GM21737 (cell line): ENCODE results near the gene MICALL1.
"Not testable (repeated sequence)": the region's sequence is repeated elsewhere in the genome, so short reads cannot be mapped to it uniquely, and the experiment has no call there.

Experiments used
- ATAC-seq: cut with Tn5 transposase; IDR thresholded peaks from one replicate; pipeline ENCODE4 v1.9.1; 2021; ENCODE audit warnings: mild to moderate bottlenecking, moderate library complexity; ENCODE audit not compliant: unreplicated experiment

MICALL1 gene

DNA sequence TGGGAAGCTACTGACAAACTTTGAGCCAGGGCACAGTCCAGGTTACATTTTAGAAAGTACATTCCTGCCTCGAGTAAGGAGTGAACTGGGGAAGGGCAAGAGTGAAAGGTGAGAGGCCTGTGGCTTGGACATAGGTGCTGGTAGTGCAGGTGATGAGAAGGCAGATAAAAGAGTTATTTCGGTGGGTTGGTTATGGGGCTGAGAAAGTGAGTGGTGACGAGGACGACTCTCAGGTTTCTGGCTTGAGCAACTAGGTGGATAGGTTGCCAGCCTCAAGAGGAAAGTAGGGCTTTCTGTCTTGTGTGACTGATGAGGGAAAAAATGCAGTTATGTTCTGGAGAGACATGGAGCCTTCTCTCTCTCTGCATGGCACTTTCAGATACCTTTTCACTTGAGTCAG is 51.1 kb downstream of the MICALL1 start:
- ATAC-seq: no peak

DNA sequence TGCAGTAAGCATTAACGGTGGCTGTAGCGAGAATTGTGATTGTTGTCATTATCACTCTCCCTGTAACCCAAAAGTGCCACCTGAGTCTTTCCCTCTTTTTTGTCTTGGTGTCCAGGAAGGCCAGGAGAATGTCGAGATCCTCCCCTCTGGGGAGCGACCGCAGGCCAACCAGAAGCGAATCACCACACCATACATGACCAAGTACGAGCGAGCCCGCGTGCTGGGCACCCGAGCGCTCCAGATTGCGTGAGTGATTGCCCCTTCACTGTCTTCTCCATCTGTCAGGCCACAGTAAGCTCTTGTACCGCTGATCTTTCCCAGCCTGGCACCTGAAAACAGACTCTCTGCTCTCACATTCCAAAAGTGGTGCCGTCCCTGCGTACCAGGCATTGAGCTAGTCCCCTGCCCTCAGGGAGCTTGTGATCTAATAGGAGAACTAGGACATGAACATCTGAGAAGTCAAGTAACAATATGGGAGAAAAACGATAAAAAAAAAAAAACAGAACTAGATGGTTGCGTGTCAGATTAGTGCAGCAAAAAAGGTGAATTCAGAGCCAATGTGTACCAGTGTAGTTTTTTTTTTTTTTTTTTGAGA is 53.2 kb downstream of the MICALL1 start:
- no peak for ATAC-seq

DNA sequence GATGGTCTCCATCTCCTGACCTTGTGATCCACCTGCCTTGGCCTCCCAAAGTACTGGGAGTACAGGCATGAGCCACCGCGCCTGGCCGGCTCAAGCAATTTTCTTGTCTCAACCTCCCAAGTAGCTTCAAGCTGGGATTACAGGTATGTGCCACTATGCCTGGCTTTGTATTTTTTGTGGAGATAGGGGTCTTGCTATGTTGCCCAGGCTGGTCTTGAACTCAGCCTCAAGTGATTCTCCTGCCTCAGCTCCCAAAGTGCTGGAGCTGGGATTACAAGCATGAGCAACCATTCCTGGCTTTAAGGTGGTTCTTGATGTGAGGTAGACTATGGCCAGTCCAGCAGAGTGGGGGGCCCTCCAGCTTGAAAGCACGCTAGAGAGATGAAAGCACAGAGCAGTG is 55.0 kb downstream of the MICALL1 start:
- ATAC-seq: no peak

DNA sequence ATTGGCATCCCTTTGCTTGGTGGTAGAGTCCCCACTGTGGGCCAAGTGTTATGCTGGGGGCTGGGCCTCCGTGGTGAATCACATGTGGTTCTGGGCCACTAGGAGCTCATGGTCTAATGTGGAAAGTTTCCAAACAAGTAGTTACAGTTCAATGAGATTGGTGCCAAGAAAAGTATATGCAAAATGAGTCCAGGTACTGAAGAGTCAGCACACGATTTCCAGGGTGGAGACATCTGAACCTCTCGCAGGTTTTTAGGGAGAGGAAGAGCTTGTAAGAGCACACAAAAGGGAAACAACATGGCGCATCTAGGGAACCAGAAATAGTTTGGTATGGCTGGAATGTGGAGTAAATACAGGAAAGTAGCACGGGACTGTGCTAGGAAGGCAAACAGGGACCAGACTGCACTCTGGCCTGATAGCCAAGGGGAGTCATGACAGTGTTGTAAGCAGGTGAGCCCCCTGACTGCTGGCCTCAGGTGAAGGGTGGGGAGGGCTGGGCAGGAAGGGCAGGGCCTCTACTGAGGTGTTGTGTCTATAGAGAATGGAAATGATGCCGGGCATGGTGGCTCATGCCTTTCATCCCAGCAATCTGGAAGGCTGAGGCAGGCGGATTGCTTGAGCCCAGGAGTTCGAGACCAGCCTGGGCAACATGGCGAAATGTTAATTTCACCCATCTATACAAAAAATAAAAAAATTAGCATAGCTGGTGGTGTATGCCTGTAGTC is 60.0 kb downstream of the MICALL1 start:
- ATAC-seq: no peak

DNA sequence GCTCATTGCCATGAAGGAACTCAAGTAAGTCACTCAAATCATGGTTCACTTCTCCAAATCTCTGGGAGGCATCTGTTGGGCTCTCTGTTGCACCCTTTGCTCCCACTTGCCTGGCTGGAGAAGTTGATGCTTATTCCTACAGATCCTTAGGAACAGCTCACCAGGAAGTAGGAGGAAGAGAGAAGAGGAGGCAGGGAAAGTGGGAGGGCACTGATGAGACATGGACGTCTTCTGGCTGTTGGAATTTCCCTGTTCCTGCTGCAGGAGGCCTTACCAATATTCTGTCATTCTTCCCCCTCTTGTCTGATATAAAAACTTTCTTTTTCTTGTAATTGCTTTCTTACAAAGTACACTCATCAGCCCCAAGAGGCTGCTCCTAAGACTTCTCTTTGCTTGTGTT is 61.0 kb downstream of the MICALL1 start:
- ATAC-seq: no peak

DNA sequence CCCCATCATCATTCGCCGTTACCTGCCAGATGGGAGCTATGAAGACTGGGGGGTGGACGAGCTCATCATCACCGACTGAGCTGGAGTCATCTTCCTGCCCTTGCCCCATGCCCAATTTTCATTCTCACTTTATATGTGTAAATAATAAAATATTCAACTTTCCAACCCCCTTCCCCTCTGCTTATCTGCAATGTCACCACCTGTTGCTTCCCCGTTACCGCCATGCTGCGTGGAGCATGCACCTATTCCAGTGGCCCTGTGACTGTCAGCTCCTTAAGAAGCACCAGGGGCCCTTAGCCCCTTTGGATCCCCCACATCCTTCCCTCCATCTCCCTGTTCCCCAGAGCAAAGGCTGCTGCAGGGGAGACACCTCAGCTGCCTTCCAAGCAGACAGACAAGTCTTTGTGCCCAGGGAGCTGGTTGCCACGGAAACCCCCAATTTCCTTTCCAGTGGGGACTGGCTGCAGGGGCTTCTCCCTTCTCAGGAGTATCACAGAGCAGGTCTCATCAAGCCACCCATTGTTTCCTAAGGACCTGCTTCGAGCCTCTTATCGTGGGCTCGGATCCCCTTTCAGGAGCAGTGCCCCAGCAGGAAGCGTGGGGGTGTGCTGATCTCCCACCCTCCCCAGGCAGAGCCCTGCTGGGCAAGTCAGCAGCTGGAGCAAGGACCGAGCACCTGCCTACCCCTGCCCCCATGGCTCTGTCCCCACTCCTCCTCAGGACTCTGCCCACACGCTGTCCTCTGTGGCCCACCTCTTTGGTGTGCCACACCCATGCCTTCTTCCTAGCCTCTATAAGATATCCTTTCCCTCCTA is 61.7 kb downstream of the MICALL1 start:
- ATAC-seq: no peak

DNA sequence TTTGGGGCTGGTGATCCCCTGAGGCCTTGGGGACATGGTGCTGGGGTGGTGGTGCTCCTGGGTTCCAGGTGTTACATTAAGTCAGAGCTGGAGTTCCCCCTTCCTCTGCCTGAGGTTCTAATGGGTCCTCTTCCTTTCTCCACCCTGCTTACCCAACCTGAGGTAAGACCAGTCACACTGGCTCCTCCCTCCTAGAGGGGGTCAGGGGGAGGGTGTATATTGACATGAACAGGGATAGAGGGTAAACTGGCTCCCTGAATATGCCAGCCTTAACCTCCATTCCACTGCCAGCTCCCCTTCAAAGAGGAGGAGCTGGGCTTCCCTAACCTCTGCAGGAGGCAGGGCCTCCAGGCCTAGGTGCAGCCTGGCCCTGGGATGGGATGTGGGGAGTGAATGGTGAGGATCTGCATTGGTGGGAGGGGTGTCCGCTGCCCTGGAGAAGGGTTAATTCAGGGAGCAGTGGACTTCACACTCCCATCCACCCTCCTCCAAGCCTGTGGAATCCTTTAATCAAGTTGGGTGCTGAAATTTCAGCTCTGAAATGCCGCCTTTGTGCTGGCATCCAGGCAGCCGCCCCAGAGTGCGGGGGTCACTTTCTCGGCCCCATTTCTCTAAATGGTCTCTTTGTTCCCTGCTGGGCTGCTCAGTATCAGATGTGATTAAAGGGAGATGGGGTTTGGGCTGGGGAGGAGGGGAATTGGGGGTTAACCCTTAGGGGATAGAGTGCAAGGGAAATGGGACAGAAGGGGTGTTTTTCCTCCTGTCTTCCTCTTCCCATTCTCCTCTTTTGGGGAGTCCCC is 62.6 kb downstream of the MICALL1 start:
- ATAC-seq: no peak

DNA sequence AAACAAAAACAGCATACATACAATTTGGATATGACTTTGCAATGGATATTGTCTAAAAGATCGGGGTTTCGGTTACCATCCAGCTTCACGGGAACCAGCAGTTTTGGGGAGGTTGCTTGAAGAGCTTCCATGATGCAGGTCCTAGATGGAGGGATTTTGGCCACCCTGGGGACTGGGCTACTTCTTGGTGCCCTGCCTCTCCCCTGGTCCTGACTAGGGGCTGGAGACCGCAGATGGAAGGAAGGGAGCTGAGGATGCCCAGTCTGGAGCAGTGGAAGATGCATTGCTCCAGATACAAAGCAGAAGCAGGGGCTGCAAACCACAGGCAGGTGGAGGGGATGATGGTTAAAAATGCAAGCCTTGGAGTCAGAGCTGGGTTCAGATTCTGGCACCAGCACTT is 64.8 kb downstream of the MICALL1 start:
- ATAC-seq: no peak

DNA sequence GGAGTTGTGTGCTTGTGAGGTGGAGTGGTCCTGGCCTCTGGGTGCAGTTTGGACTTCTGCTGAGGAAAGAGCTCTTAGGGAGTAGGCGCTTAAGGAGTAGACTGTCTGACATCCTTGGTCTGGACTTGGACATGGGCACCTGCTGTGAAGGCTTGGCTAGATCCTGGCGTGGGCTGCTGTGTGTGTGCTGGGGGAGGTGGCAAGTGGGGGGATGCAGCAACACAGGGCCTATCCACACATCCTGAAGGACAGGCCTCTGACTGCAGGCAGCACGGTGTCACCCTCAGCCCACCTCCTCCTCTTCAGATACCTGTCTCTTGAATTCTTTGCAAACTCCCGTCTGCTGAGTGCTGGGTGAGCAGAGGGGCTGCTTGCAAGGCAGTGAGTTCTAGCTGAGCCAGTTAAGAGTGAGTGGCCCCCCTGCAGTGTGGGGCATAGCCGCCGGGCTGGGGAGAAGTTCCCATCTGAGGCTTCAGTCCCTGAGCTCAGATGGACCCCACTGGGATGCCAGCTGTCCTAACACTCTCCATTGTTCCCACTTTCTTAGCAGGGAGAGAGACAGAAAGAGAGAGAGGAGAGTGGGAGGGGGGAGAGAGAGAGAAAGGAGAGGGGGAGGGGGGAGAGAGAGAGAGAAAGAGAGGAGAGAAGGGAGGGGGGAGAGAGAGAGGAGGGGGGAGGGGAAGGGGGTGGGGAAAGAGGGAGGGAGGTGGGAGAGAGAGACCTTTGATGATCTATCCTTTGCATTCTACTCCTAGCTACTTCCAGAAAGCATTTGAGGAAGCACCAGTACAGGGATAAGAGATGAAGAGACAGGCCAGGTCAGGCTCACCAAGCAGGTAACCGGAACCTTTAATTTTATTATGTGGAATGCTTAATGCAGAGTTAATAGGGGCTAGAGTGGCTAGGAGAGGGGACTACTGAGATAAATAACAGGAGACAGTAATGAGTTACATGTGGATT is 65.7 kb downstream of the MICALL1 start:
- ATAC-seq: no peak

DNA sequence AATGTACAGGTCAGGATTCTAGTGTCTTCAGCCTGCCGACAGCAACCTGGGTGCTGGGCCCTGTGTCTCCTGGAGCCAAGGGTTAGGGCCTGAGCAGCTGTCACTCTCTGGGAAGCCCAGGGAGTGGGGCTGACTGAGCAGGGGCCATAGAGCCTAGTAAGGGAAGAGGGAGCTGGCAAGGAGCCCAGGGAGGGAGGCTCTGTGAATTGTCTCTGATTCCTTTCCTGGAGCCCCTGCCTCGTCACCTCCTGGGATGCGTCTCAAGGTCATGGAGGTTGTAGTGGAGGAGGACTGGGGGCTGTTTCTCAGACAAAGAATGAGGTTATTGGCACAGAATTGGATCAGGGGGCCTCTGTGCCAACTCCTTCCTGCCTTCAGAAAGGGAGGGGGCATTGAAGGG is 66.4 kb downstream of the MICALL1 start:
- ATAC-seq: no peak

DNA sequence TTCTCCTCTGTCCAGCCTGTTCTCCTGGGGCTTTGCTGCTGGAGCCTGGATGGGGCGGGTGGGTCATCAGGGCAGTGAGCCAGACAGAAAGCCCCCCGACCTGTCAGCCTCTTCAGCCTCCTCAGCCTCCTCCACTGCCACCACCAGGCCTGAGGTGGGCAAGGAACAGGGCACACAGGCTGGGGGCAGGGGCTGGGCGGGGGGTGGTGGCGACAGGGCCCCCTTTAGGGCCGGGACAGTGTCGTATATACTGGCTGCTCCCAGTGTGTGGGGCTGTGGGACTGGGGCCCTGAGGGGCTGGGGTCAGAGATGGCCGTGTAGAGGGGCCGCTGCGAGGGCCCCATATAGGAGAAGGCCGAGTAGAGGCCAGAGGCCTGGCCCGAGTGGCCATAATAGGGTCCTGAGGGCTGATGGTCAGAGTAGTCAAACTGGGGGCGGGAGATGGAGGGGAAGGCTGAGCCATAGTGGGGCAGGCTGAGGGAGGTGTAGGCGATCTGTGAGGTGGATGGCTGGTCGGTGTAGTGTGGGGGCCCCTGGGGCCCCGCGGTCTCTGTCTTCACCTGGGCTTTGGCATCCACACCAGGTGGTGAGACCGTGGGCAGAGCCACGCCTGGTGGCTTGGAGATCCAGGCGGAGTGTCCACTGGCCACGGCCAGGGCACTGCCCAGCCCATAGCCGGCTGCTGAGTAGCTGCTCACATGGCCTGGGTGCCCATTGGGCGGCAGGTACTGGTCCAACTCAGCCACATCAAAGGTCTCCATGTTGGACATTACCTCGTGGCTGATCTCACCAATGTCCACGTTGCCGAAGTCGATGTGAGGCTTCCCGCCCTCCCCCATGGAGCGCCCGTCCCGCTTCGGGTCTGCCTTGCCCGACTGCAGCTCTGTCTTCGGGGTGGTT is 67.4 kb downstream of the MICALL1 start:
- no peak for ATAC-seq

DNA sequence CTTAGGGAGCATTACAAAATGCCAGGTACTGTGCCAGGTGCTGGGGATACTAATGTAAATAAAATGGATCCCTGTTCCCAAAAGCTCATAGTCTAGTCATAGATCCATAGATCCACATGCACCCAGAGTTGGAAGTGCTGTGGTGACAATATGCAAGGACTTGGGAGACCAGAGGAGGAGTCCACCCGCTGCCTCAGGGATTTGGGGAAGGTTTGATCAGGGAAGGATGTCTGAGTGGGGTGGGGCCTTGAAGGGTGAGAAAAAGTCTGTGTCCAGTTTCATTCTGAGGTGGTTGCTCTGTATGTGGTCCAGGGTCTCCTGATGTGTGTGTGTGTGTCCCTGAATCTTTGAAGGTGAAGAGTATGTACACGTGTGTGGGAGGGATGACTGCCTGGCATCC is 69.1 kb downstream of the MICALL1 start:
- no peak for ATAC-seq

DNA sequence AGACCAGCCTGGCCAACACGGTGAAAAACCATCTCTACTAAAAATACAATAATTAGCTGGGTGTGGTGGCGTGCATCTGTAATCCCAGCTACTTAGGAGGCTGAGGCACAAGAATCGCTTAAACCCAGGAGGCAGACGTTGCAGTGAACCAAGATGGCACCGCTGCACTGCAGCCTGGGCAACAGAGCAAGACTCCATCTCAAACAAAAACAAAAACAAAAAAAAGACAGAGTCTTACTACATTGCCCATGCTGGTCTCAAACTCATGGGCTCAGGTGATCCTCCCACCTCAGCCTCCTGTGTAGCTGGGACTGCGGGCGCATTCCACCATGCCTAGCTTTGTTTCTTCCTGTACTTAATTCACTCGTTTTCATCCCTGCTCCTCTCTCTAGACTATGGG is 69.9 kb downstream of the MICALL1 start:
- not testable (repeated sequence) for ATAC-seq

DNA sequence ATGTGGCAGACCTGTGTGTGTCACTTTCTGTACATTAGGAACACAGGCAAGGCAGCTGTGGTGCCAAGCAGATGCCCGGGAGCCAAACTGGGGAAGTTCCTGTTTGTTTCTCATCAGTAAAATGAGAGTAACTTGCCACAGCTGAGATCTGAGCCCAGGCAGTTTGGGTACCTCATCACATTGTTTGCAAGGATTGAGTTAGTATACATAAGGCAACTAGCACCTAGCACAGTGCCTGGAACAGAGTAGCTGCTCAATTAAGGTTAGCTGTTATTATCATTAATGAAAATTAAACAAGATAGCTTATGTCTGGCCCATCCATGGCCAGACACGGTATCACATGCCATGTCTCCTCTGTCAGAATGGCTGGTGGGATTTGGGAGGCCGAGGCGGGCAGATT is 70.5 kb downstream of the MICALL1 start:
- no peak for ATAC-seq

DNA sequence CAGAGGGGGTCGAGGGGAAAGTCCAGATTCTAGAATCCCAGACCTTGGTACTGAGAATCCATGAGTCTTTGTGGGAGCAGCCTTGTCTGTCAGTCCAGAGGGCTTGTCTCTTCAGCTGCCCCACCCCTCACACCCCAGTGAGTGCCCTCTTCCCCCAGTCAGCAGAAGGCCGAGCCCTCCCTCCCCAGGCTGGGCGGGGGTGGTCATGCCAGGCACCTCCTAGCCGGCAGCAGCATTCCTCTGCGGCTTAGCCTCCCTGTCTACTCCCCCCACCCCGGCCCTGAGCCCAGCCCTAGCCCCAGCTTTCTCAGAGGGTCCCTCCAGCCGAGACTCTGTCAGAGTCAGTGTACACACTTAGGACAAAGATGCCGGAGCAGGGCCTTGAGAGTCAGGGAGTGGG is 73.7 kb downstream of the MICALL1 start:
- no peak for ATAC-seq

DNA sequence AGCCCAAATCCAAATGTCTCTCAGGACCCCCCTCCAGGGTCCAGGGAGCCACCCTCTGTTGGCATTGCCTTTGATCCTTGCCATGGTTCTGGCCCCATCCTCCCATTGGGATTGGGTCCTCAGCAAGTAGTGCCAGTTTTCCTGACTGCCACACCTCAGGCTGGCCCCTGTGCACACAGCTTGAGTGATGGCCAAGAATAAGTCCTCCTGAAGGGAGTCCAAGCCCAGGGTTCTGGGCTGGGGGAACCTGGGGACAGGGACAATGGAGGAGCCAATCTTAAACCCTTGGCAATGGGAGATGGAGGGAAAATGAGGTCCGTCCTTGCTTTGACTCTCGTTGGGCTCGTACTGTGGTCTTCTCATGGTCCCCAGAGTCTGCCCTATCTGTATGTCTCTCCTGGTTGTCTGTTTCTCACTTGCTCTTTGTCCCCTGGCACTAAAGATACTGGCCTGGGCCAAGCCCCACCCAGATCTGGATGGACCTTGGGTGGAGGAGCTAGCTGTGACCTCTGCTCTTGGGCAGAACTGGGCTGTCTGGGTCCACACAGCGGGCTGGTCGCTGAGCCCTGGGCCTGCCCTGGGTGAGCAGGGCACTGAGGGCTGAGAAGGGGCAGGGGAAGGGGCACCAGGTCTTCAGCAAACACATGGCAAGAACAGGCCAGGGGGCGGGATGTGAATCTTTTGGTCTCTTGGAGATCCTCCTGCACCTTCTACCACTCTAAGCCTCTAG is 75.3 kb downstream of the MICALL1 start:
- no peak for ATAC-seq

DNA sequence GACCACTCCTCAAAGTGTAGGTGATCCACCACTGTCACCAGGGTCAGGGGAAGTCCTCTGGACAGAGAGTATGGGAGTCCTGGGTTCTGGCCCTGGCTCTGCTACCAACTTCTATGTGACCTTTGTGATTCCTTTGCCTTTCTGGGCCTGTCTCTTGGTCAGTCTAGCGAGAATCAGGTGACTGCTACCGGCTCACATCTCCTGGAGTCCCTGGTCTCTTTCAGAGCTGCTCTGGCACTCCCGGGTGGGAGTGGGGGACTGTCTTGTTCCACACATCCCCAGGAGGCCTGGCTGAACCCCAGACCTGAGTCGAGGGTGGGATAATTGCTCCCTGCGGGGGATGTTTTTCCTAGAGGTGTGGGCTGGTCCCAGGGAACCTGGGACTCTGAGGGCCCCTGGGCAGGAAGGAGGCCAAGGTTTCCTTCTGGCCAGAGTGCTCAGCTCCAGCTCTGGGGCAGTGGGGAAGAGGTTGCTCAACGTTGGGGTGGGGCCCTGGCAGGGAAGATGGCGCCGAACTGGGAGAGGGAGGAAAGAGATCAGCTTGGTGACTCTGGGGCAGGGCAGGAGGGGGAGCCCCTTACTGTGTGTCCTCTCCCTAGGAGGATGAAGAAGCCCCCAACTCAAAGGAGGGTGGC is 76.2 kb downstream of the MICALL1 start:
- no peak for ATAC-seq
